PFSK-1 (cell line): Measurements from ENCODE around the gene IDI1.

ENCODE experiments used
- FOXP2 ChIP-seq: optimal IDR thresholded peaks from 2 replicates; pipeline ENCODE3; 2011; ENCODE audit warnings: borderline replicate concordance, control low read depth, inconsistent platforms; ENCODE audit not compliant: insufficient read depth; ENCODE audit errors: extremely low read length, extremely low read depth
- POLR2AphosphoS5 ChIP-seq: IDR thresholded peaks from 2 replicates; pipeline ENCODE4 v1.6.1; 2012; ENCODE audit warnings: low read depth, mild to moderate bottlenecking, control low read depth, low read length, moderate library complexity
- SIN3A ChIP-seq: IDR thresholded peaks from 2 replicates; pipeline ENCODE4 v1.6.1; 2012; ENCODE audit warnings: mild to moderate bottlenecking, low read length, moderate library complexity, borderline replicate concordance; ENCODE audit not compliant: insufficient read depth
- TAF1 ChIP-seq: IDR thresholded peaks from 2 replicates; pipeline ENCODE4 v1.6.1; 2012; ENCODE audit warnings: low read length, control low read depth, borderline replicate concordance; ENCODE audit not compliant: insufficient read depth
- TF ChIP-seq, protein P1 (sequence below), 2 experiments: IDR thresholded peaks; 2 replicates each; pipeline versions ENCODE4 v1.6.1 to v1.8.0; 2011 to 2012; ENCODE audit warnings: low read depth in 2 of 2, low read length in 2 of 2, control low read depth in 1 of 2, inconsistent platforms in 1 of 2, mild to moderate bottlenecking in 1 of 2, moderate library complexity in 1 of 2; ENCODE audit not compliant: insufficient read depth in 1 of 2

IDI1 gene

DNA sequence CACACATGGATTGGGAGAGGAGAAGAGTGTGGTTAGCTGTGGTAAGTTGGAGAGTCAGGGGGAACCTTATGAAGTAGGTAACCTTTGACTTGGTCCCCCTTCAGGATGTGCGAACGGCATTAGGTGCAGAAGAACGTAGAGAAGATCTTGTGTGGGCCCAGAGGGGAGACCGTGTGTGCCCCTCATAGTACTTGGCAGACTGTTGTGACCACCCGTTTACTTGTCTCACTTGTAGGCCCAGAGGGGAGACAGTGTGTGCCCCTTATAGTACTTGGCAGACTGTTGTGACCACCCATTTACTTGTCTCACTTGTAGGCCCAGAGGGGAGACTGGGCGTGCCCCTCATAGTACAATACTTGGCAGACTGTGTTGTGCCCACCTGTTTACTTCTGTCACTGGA lies 58.1 kb downstream of the IDI1 start:
- TF ChIP-seq, protein P1, sequence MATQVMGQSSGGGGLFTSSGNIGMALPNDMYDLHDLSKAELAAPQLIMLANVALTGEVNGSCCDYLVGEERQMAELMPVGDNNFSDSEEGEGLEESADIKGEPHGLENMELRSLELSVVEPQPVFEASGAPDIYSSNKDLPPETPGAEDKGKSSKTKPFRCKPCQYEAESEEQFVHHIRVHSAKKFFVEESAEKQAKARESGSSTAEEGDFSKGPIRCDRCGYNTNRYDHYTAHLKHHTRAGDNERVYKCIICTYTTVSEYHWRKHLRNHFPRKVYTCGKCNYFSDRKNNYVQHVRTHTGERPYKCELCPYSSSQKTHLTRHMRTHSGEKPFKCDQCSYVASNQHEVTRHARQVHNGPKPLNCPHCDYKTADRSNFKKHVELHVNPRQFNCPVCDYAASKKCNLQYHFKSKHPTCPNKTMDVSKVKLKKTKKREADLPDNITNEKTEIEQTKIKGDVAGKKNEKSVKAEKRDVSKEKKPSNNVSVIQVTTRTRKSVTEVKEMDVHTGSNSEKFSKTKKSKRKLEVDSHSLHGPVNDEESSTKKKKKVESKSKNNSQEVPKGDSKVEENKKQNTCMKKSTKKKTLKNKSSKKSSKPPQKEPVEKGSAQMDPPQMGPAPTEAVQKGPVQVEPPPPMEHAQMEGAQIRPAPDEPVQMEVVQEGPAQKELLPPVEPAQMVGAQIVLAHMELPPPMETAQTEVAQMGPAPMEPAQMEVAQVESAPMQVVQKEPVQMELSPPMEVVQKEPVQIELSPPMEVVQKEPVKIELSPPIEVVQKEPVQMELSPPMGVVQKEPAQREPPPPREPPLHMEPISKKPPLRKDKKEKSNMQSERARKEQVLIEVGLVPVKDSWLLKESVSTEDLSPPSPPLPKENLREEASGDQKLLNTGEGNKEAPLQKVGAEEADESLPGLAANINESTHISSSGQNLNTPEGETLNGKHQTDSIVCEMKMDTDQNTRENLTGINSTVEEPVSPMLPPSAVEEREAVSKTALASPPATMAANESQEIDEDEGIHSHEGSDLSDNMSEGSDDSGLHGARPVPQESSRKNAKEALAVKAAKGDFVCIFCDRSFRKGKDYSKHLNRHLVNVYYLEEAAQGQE (IDR thresholded peaks at IDR 0.05; ENCODE audit: insufficient read depth in 1 of 2, low read depth in 2 of 2, low read length in 2 of 2): no peak
- TF ChIP-seq SIN3A: no peak
- TF ChIP-seq POLR2AphosphoS5: no peak
- TF ChIP-seq FOXP2: no peak
- no peak for TF ChIP-seq TAF1
